Neutrophil (primary cell): ENCODE measurements around the gene ABCB10.
A peak's percentile ranks its signal among the peaks of the same experiment; 100 is the strongest.

ENCODE experiments used
- H3K27ac ChIP-seq: fragments of 200-600 bp; sonication (generic); 2 replicates; pipeline ENCODE4 v1.5.1; 2016; ENCODE audit warnings: mild to moderate bottlenecking, moderate library complexity
- H3K27me3 ChIP-seq: fragments of 200-600 bp; sonication (generic); 2 replicates; pipeline ENCODE4 v1.6.0; 2016; ENCODE audit warnings: mild to moderate bottlenecking
- H3K36me3 ChIP-seq: fragments of 200-600 bp; sonication (generic); 2 replicates; pipeline ENCODE4 v1.5.1; 2017
- H3K4me1 ChIP-seq, 2 experiments: fragments of 200-600 bp in 1 of 2; sonication (generic) in 1 of 2; 1 replicate in 1 of 2; 2 replicates in 1 of 2; pipeline versions ENCODE4 v1.5.1 to v1.6.1; 2013 to 2016; ENCODE audit warnings: low read depth in 1 of 2, low read length in 1 of 2, mild to moderate bottlenecking in 1 of 2, moderate library complexity in 1 of 2; ENCODE audit not compliant: control insufficient read depth in 1 of 2, insufficient read depth in 1 of 2
- H3K4me3 ChIP-seq, 2 experiments: fragments of 200-600 bp in 1 of 2; sonication (generic) in 1 of 2; 1 replicate in 1 of 2; 2 replicates in 1 of 2; pipeline ENCODE4 v1.5.1; 2013 to 2016; ENCODE audit warnings: low read depth in 1 of 2, low read length in 1 of 2, mild to moderate bottlenecking in 1 of 2, moderate library complexity in 1 of 2
- H3K9me3 ChIP-seq: fragments of 200-600 bp; sonication (generic); 2 replicates; pipeline ENCODE4 v1.5.1; 2016
- TF ChIP-seq, protein P1 (sequence below): fragments of 200-600 bp; sonication (generic); IDR thresholded peaks from 2 replicates; pipeline ENCODE4 v1.5.1; 2016; ENCODE audit warnings: antibody characterized with exemption

Gene ABCB10

DNA sequence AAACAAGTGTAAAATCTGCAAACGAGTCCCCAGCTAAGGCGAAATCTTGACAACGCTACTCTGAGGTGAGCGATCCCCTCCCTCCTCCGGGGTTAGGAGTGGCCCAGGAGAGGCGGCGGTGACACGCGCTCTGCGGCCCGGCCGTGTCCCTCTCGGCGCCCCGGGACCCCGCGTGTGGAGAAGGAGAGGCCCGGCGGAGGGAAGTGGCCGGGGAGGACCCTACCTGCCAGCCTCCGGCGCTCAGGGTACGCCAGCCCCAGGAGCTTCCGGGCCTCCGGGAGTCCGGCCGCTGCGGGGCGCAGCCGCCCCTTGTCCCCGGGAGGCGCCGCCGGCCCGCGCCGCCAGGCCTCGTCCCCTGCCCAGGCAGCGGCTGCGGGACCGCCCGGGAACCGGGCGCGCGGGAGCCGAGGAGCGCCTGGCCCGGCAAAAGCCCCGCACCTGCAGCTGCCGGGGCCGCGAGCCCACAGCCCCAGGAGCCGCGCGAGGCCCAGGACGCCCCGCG, 543 bp downstream of the ABCB10 start:
- no peaks in the 10 kb centered on the region for H3K9me3 ChIP-seq
- no peaks in the 10 kb centered on the region for H3K27me3 ChIP-seq
- peak overlapping the region; percentile 81 to 89 for H3K4me3 ChIP-seq
- H3K27ac ChIP-seq, result peak overlapping the region; percentile 83
- no peaks in the 10 kb centered on the region for H3K36me3 ChIP-seq
- peaks cover 31 to 32% of the 10 kb centered on the region in 2 experiments for H3K4me1 ChIP-seq
- TF ChIP-seq, protein P1, sequence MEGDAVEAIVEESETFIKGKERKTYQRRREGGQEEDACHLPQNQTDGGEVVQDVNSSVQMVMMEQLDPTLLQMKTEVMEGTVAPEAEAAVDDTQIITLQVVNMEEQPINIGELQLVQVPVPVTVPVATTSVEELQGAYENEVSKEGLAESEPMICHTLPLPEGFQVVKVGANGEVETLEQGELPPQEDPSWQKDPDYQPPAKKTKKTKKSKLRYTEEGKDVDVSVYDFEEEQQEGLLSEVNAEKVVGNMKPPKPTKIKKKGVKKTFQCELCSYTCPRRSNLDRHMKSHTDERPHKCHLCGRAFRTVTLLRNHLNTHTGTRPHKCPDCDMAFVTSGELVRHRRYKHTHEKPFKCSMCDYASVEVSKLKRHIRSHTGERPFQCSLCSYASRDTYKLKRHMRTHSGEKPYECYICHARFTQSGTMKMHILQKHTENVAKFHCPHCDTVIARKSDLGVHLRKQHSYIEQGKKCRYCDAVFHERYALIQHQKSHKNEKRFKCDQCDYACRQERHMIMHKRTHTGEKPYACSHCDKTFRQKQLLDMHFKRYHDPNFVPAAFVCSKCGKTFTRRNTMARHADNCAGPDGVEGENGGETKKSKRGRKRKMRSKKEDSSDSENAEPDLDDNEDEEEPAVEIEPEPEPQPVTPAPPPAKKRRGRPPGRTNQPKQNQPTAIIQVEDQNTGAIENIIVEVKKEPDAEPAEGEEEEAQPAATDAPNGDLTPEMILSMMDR, result no peak

DNA sequence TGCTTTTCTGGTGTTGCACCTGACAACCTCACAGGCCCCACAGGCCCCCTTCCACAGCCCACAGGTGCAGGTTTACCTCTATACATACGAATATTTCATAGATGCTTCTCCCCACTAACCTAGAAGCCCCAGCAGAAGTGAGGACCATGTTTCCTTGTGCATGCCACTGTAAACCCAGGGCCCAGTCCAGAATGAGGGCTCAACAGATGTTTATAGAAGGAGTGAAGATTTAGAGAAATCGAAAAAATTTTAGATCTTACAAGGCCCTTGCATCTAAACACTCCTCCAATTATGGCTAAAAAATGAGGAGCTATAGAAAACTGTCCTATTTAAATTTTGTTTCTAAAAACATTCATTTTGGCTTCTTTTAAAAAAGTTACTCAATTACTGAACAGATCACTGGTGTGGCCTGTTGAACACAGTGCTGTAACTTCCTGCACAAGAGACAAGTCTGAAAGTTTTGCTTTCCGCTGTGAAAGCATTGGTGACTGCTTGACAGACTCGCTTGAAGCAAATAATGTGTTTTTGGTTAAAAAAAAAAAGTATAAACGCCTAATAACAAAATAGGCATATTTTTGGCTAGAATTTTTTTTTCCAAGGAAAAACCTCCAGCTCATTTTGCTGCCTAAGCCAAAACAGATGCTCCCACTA, 1.2 kb downstream of the ABCB10 start:
- TF ChIP-seq, protein P1, result no peak
- H3K27ac ChIP-seq, result peak overlapping the region; percentile 83
- H3K4me3 ChIP-seq, result peak overlapping the region; percentile 69 to 81
- H3K9me3 ChIP-seq, result no peaks in the 10 kb centered on the region
- peaks cover 35 to 38% of the 10 kb centered on the region in 2 experiments for H3K4me1 ChIP-seq
- no peaks in the 10 kb centered on the region for H3K27me3 ChIP-seq
- H3K36me3 ChIP-seq, result no peaks in the 10 kb centered on the region

GRCh38 chr1:229554886-229555621, 3.5 kb downstream of the ABCB10 start:
- no peaks in the 10 kb centered on the region for H3K27me3 ChIP-seq
- no peak overlapping the region for H3K27ac ChIP-seq
- peaks cover 40% of the 10 kb centered on the region in 2 experiments for H3K4me1 ChIP-seq
- no peaks in the 10 kb centered on the region for H3K9me3 ChIP-seq
- no peaks in the 10 kb centered on the region for H3K36me3 ChIP-seq
- TF ChIP-seq, protein P1, result no peak
- no peak overlapping the region for H3K4me3 ChIP-seq

DNA sequence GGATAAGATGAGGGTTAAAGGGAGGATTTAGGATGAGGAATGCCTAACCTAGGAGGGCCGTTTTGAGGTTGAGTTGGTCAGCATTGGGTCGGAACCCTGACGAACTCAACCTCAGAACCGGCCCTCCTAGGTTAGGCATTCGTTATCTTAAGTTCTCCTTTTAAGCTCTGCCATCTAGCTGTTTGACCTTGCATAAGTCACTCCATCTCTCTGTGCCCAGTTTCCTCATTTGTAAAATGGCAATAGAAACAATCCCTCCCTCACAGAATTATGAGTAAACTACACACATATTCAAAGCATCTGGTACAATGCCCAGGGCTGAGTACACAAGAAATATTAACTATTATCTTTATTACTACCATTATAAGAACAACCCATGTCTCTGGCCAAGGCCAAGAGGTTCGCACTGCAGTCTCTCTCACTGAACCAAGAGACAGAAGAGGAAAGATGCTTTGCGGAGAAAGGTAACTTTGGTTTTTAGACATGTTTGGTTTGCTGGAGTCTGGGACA, 4.8 kb downstream of the ABCB10 start:
- H3K27me3 ChIP-seq, result no peaks in the 10 kb centered on the region
- TF ChIP-seq, protein P1, result no peak

GRCh38 chr1:229552732-229553131, 5.8 kb downstream of the ABCB10 start:
- peaks cover 29 to 34% of the 10 kb centered on the region in 2 experiments for H3K4me1 ChIP-seq
- no peak overlapping the region for H3K27ac ChIP-seq
- H3K27me3 ChIP-seq, result no peaks in the 10 kb centered on the region
- no peak overlapping the region for H3K4me3 ChIP-seq
- H3K36me3 ChIP-seq, result peaks cover 6% of the 10 kb centered on the region
- no peaks in the 10 kb centered on the region for H3K9me3 ChIP-seq
- TF ChIP-seq, protein P1, result no peak

More for the DNA sequence above, 4.8 kb downstream of the ABCB10 start:
- H3K4me1 ChIP-seq, result peaks cover 32 to 36% of the 10 kb centered on the region in 2 experiments
- peak overlapping the region; percentile 38 for H3K27ac ChIP-seq
- H3K9me3 ChIP-seq, result no peaks in the 10 kb centered on the region
- peaks cover 5% of the 10 kb centered on the region for H3K36me3 ChIP-seq
- no peak overlapping the region for H3K4me3 ChIP-seq
